CD4-positive, alpha-beta T cell treated with Interleukin-15 for 1 hour (primary cell): ENCODE results near the gene CYP39A1.

Experiments
- DNase-seq: peaks from one replicate; pipeline ENCODE4 v3.0.0-alpha.2; 2020

CYP39A1 gene

DNA sequence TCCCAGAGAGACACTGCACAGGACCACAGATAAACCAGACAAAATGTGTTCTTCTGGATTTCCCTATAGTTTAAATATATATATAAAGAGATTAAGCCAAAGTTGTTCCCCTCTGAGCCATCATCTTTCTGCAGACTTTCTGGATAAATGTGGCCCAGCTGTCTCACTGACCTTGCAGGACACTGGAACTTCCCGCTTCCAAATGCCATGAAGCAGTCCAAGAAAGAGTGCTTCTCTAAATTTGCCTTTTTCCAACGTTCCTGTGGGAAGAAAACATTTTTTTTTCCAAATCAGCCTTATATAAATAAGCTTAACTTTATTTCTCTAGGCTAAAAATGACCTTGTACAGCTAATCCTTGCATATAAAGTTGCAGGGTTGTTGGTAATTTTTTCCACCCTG, 65.7 kb downstream of the CYP39A1 start:
- no peak for DNase-seq

DNA sequence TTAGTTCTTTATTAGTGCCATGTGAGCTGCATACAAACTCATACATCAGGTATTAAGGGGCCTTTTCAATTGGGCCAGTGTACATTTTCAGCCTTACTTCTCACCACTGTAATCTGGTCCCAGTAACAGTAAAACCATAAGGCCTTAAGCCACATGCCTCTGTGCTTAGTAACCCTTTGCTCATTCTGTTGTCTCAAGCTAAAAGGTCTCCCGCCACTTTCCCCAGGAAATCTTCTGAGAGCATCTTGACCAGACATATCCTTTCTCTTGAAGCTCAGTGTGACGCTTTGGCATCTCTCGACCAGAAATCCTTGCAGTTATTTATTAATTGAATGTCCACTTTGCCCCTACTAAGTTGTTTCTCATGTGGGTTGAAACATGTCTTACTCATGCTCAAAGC, 68.0 kb downstream of the CYP39A1 start:
- no peak for DNase-seq

DNA sequence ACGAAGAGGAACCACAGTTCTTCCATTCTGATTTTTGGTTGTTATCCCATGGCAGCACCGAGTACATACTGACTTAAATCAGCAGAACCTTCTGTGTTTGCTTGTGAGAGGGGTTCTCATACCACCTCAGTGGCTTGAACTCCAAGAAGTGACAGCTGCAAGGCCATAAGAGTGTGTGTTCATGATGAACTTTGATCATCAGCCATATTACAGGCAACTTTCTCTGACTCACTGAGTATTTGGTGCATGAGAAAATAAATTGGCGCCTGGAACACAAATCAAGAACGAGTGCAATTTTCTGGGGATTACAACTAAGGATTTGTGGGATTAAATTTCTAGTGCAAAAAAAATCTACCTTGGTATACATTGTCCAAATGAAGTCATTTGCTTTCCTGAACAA, 68.9 kb downstream of the CYP39A1 start:
- no peak for DNase-seq

DNA sequence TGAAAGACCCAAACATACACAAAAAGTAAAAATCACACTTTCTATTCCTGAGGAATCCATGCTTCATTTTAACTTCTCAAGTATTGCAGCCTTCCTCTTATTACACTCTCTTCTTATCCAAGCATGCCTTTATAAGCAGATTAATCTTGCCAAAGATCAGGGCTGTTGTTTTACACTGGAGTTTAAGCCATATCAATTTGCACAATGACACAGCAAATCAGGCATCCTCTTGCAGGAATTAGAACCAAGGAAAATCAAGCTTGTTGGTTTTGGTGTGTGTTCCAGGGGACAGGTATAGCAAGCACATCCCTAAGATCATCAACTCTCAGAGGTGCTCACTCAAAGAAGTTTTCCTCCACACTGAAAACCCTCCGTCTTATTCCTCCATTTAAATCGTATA, 69.5 kb downstream of the CYP39A1 start:
- DNase-seq = no peak

DNA sequence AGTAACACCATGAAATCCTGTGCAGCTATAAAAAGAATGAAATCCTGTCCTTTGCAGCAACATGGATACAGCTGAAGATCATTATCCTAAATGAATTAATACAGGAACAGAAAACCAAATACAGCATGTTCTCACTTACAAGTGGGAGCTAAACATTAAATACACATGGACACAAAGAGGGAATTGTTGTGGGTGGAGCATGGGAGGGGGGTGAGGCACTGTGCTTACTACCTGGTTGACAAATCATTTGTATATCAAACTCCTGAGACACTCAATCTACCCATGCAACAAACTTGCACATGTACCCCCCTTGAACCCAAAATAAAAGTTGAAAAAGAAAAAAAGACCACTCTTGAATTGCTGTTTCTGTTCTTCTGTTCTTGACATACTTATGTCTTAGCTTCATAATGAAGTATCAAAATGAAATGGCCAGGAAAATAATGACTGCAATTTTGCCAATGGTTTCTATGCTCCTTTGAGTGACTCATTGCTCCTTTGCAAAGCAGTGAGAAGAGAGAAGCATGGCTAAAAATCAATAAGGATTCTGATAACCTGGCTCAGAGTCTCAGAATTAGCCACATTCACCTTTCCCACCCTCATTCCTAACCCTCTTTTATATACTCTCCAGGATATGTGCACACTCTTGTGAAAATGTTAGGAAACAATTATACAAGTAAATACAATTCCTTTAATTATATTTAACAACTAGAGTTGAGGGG, 71.0 kb downstream of the CYP39A1 start:
- no peak for DNase-seq

DNA sequence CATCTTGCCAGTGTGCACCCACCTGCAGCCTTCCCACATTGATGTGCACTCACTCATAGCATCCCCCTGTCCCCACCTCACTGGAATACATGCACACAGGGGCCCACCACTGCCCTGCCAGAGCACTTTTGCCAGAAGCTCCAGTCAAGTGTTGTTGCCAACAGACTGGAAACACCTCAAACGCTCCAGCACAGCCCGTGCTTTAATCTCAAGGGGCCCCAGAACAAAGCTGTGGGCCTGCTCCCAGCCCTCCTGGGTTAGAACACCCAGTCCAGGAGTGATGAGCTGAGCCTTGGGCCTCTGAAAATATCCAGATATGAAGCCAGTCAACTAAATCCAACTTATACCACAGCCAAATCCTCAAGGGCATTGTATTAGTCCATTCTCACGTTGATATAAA, 77.1 kb downstream of the CYP39A1 start:
- no peak for DNase-seq

DNA sequence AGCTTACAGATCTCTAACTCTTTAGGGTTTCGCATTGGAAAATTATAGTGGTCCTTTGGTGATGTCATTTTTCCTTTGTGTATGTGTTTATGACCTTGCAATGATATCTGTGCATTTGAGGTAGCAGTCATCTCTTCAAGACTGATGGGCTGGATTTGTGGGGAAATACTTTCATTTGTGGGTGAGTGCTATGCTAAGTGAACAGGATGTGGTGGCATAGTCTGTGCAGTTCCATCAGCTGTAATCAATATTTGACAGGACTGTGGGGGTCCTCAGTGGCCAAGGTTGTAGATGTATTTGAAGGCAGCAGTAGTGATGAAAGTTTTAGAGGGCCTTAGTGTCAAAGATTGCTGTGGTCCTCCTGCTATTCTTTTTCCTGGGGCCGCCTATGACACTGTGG, 79.5 kb downstream of the CYP39A1 start:
- no peak for DNase-seq

DNA sequence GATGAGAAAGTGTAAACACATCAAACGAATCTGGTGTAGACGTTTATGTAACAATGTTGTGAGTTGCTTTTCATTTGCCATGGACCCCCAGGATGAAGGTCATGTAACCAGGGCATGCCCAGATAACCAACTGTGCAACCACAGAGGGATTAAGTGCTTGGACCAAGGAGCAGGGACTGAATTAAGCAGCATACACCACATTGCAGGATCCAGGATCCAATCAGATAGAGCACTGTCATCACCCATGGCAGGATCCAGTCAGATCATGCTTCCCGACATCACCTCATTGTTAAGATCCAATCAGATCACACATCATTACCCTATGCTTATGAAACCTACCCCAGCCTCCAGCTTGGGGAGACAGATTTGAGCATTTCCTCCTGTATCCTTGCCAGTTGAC, 87.1 kb downstream of the CYP39A1 start:
- DNase-seq = no peak

DNA sequence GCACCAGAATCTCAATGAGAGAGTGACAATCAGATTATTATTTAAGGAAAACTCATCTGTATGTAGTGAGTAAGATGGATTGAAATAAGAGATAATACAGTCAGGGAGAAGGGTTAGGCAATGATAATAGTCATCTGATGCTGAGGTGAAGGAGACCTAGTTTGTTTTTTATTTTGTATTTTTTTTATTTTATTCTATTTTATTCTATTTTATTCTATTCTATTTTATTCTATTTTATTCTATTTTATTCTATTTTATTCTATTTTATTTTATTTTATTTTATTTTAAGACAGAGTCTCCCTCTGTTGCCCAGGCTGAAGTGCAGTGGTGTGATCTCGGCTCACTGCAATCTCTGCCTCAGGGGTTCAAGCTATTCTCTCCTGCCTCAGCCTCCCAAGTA, 88.7 kb downstream of the CYP39A1 start:
- DNase-seq = no peak

DNA sequence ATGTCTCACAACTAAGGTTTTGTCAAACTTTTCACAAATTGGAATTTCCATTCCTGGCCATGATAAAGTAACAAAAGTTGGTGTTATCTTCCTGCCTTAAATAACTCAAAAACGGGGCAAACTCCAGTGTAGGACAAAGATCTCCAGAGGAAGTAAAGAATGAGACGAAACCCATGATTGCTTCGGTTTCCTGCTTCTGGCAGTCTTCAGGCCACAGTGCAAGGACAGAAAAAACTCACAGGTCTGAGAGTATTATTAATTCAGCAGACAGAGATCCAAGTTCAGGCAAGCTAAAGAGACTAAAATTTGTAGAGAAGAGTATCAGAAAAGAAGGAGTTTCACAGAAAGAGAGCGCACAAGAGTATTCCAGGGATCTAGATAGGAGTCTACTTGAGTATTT, 96.6 kb downstream of the CYP39A1 start:
- no peak for DNase-seq

DNA sequence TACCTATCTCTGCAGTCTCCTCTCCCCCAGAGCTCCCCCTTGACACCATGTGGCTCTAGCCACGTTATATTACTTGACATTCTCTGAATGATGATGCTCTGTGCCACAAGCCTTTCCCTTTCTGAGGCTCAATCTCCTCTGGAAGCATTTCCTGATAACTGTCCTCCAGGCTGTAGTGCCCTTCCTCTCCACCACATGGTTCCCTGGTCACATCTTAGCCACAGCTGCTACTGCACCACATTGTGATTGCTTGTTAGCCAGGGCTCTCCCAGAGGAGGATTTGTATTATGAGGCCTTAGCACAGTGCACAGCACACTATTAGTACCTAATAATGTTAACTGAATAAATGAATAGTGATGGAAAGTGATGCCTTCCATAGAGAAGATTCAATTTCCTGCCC, 97.5 kb downstream of the CYP39A1 start:
- DNase-seq = no peak

DNA sequence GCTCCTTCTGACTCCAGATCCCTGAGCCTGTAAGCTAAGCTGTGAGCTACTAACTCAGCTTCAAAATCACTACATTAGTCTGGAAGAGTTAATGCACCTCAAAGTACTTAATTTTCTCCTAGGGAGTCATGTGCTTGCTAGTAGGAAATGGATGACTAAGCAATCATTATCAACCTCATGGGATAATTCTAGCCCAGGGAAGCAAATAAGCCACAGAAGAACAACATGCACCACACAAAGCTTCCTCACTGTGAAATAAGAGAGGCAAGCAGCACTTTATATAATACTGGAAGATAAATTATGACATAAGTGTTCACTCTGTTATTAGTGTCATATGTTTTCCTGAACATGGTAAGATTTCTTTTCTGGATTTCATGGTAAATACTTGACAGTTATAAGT, 103.5 kb downstream of the CYP39A1 start:
- DNase-seq = no peak

DNA sequence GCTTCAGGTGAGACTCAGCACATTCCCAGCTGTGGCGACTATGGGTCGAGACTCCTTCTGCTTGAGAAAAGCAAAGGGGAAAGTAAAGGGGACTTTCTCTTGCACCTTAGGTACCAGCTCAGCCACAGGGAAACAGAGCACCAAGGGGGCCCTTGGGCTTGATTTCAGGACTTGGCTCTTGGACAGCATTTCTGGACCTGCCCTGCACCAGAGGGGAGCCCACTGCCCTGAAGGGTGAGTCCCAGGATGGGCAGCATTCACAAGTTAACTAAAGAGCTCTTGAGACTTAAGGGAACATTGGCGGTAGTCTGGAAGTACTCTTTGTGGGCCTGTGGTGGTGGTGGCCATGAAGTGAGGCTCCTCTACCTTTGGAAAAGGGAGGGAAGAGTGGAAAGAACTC, 111.1 kb downstream of the CYP39A1 start:
- DNase-seq = no peak

DNA sequence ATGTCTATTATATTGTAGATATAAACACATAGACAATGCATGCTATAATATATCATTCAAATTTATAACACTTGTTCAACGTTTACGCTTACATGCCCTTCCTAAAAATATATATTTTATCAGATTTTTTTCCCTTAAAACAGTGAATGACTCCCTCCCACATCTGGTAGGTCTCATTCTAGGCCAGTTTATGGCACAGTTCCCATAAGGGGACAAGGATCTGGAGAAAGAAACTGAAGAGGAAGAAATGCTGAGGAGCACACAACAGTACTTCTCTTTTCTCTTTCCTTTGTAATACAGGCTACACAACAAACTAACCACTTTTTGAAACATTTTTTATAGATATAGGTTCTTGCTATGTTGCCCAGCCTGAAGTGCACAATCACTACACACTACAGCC, 112.8 kb downstream of the CYP39A1 start:
- no peak for DNase-seq

DNA sequence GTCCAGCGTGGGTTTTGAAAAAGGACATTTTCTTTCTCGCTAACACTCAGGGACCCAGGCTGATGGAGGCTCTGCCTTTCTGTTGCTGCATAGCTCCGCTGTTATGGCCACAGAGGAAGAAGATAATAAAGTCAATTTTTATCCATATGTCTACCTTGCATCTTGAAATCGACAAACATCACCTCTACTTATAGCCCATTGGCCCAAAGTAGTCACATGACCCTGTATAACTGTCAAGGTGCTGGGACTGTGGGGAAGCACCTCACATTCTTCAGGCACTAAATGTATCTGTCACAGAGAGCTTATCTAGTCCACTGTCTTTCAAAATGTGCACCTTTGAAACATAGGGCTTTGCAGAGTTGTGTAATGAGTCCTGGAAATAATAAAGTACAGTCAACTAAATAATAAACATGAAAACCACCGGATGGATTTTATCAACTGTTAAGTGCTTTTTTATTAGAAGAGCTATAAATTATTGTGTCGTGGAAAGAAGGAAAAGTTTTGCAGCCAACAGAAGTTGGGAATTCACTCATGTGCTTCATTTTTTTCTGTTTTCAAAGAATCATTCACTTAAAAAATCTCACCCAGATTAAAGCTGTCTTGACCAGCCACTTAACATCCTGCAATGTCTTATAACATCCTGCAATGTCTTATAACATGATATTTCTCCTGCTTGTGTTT, 113.7 kb downstream of the CYP39A1 start:
- DNase-seq = no peak

DNA sequence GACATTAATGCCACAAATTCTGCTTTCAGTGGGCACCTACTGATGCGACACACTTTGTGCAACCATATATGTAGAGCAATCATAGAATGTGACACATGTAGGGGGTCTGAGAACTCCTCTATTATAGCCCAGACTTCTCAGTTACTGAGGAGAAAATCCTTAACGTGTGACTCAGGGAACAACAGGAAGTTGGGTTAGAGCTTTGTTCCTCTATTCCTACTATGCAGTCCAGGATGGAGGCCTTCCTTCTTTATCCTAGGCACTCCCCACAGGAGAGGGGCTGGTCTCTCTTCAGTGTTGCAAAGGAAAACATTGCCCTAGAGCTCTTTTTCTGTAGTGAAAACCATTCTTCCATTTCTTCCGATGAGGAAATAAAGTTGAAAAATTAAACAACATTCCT, 121.7 kb downstream of the CYP39A1 start:
- DNase-seq = no peak

DNA sequence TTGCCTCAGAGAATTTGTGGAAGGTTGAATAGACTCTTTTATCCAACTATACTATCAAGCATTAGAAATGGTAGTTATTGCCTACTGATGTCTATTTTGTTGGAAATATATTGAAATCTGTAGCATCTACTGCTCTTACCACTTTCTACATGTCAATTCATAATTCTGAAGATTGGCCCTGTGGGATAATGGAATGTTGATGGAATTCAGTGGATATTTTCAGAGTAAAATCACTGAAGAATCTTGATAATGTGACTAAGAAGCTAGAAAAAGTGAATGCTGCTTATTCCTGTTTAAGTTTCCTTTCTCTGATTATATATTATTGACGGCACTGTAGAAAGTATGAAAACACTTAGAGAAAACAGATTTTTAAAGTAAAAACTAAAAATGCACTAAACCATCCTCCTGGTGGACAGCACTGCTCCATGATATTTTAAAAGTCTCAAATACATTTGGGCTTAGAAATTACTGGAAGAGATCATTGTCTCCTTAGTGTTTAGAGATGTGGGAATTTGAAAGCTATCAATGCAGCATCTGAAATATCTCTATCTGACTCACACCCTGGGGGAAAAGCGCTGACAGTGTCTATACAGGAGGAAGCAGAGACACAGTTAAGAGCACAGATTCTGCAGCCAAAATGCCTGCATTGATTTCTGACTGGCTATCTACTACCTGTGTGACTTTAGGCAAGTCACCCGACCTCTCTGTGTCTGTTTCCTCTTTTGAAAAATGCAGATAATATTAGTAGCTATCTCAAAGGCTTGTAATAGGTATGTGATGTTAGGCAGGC, 123.5 kb downstream of the CYP39A1 start:
- DNase-seq = no peak

DNA sequence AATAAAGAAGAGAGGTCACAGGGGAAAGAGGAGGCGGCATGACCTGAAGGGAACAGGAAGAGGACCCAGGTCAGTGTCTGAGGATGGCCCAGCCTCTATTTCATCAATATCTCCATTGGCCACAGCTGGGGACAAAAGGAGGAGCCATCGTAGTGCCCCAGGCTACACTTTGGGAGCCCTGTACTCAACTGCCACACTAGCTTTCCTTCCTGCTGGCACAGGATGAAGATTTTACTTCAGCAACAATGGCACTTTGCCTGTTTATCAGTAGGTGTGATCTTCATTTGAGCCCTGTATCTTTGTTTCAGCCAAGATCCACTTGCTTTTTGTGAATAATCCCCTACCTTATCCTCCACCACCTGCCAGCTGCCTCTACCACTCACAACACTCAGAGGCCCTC, 126.0 kb downstream of the CYP39A1 start:
- no peak for DNase-seq

DNA sequence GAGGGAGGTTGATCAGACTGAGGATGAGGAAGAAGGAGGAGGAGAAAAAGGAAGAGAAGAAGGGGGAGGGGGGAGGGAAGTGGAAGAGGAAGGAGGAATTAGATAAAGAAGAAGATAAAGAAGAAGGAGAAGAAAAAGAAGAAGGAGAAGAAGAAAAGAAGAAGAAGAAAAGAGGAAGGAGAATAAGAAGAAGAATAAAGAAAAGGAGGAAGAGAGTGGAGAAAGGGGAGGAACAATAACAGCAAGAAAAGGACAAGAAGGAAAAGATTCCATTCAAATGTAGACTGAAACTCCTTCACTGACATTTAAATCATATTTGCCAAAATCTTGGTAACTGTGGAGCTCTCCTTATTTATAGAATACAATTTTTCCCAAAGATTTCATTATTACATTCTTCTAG, 127.0 kb downstream of the CYP39A1 start:
- no peak for DNase-seq

DNA sequence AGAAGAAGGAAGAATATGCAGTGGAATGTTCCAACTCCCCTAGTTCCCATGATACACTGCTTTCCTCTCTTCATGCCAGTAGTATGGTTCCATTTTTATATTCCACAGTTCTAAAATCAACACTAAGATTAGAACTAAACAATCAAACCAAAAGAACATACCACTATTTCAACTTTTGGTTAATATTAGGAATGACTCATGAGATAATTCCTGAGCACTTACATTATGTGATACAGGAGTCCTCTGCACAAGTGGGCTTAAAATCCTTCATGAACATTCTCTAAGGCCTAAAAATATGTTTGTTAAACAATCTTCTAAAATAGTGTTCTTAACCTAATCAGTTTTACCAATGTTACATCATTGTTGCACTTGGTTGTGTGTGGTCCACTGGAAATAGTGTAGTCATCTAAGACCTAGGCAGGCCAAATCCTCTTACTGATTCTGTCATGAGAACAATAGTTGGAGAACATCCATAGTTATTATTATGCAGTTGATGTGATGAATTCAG, 131.1 kb downstream of the CYP39A1 start:
- DNase-seq = no peak

DNA sequence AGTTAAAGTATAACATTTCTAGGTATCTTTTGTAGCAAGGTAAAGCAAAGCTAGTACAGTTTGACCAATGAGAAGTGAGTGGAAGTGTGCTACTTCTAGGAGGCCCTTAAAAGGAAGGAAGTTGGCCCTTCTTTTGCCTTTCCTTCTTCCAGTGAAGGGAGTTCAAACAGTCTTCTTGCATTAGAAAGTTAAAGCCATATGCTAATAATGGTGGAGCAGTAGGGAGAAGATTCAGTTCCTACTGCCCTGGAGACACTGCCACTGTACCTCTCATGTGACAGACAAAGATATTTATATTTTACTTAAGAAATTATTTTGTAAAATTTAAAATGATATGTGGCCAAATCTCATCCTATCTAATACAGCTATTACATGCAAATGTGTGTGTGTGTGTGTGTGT, 135.4 kb downstream of the CYP39A1 start:
- DNase-seq = no peak

DNA sequence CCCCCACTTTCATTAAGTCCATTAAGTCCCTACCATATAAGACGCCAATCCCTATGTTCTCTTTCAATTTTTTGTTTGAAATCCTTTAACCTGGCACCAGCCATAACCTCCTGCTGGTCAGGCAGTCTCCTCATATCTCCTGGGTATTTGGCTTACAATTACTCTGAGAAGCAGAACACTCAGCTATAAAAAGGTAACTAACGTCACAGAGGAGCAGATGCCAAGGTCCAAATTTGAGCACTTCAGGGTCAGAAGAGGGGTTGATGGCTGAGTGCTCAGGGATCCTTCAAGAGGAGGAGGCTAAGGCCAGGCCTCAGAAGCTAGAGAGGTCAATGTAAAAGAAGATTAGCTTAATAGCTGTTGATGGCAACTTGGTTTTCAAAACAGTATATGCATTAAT, 139.1 kb downstream of the CYP39A1 start:
- no peak for DNase-seq

DNA sequence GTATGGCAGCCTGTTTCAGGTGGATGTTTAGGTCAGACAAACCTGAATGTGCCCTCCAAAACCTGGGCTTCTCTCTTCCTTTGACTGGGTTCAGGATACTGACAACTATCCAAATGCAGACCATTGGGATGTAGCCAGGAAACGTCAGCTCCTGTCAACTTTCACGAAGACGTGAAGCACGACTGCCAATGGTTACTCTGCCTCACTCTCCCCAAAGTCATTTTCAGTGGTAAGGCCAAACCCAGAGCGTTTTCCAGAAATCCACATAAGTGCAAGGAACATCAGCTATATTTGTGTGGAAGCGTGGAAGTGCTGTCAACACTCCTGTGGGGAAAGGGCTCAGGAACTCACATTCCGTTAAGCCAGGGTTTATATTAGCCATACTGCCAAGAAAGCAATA, 141.3 kb downstream of the CYP39A1 start:
- no peak for DNase-seq

DNA sequence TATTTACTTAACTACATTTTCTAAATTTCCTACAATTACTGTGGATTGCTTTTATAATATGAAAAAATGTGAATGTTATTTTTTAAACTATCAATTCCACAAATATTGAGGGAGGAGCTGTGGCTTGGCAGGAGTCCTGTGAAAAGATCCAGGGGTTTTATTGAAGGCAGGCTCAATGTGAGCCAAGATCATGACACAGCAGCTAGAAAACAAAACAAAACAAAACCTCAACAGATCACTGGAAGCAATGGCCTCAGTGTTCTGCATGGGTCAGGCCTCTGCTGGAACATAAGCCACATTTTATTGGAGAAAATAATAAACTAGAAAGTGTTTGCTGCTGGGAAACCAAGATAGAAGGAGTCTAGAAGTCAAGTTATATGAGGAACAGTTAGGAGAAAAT, 142.0 kb downstream of the CYP39A1 start:
- no peak for DNase-seq
